K562 (cell line): ENCODE measurements around the gene HIF1A. TPM values are rescaled to one million over a fixed set of nuclear protein-coding genes. Genes with fewer than 3 reads are reported as not detected.
A peak's percentile ranks its signal among the peaks of the same experiment; 100 is the strongest.

Source experiments
- ATAC-seq: fragments of 200-7000 bp; cut with Tn5 transposase; 3 replicates; pipeline ENCODE4 v1.9.1; 2020; ENCODE audit warnings: moderate library complexity
- BruUV-seq: library from RNA; stranded (reverse); fragments of 400-500 nt; replicated peaks from 2 replicates; lab custom pipeline; 2021; lab: Mats Ljungman, UMichigan
- CTCF ChIA-PET: fragments of 300-600 bp; formaldehyde crosslinking; extraction: SDS; loops from one replicate; lab custom pipeline; 2021; ENCODE audit warnings: low intra/inter-chr PET ratio; lab: Yijun Ruan, JAX
- POLR2A ChIA-PET: fragments of 300-600, 350-650 bp; sonication (Branson Sonifier 250); formaldehyde crosslinking; extraction: SDS; loops from one replicate; lab custom pipeline; 2021; ENCODE audit warnings: antibody characterized with exemption, inconsistent platforms; lab: Yijun Ruan, JAX
- DNase-seq, 4 experiments: peaks; one replicate each; pipeline versions ENCODE4 v3.0.0 to v3.0.0-alpha.2; 2011 to 2018; ENCODE audit warnings: low spot score in 3 of 4, mixed read lengths in 3 of 4; ENCODE audit errors: extremely low read depth in 1 of 4
- FAIRE-seq: peaks from 2 replicates; lab custom pipeline; 2011; peaks lifted over from hg19 to GRCh38; lab: Jason Lieb, UNC
- H2AFZ ChIP-seq: 2 replicates; pipeline ENCODE4 v1.6.0; 2011; ENCODE audit warnings: low read depth, low read length, control low read depth, inconsistent platforms
- H3K27ac ChIP-seq: fragments of 200-600 bp; 3 replicates; pipeline ENCODE4 v1.8.0; 2011; ENCODE audit warnings: low read depth, mild to moderate bottlenecking, control low read depth, inconsistent platforms, low read length, moderate library complexity, mixed read lengths; ENCODE audit errors: extremely low read depth
- H3K27me3 ChIP-seq, 2 experiments: fragments of 300-600 bp in 1 of 2; 2 replicates in 1 of 2; 3 replicates in 1 of 2; pipeline versions ENCODE4 v1.6.0 to v1.8.0; 2011; ENCODE audit warnings: inconsistent platforms in 2 of 2, low read length in 2 of 2, mild to moderate bottlenecking in 1 of 2, mixed read lengths in 1 of 2, moderate library complexity in 1 of 2; ENCODE audit not compliant: control insufficient read depth in 2 of 2, insufficient read depth in 2 of 2
- H3K36me3 ChIP-seq: fragments of 300-600 bp; 3 replicates; pipeline ENCODE4 v1.8.0; 2011; ENCODE audit warnings: mild to moderate bottlenecking, low read length, inconsistent platforms; ENCODE audit not compliant: control insufficient read depth, insufficient read depth
- H3K4me1 ChIP-seq, 2 experiments: fragments of 200-600 bp in 1 of 2; replicated peaks in 1 of 2; 2 replicates in 1 of 2; 3 replicates in 1 of 2; pipeline versions ENCODE4 v1.5.1 to v1.8.0; 2011; ENCODE audit warnings: inconsistent platforms in 2 of 2, low read length in 2 of 2, mild to moderate bottlenecking in 1 of 2, mixed read lengths in 1 of 2, moderate library complexity in 1 of 2; ENCODE audit not compliant: control insufficient read depth in 2 of 2, insufficient read depth in 2 of 2
- H3K4me2 ChIP-seq: 2 replicates; pipeline ENCODE4 v1.6.1; 2011; ENCODE audit warnings: low read length, control low read depth, inconsistent platforms, mixed read lengths; ENCODE audit not compliant: insufficient read depth
- H3K4me3 ChIP-seq: fragments of 200-600 bp; sonication (generic), shearing (Covaris generic); 2 replicates; pipeline ENCODE4 v1.5.1; 2016; ENCODE audit warnings: control low read depth, inconsistent platforms
- H3K79me2 ChIP-seq: fragments of 200-600 bp; 3 replicates; pipeline ENCODE4 v1.8.0; 2011; ENCODE audit warnings: low read length, inconsistent platforms; ENCODE audit not compliant: control insufficient read depth, insufficient read depth
- H3K9ac ChIP-seq, 2 experiments: 2 replicates each; pipeline versions ENCODE4 v1.6.0 to v1.6.1; 2011; ENCODE audit warnings: low read depth in 2 of 2, low read length in 2 of 2, control low read depth in 1 of 2, inconsistent platforms in 1 of 2, mild to moderate bottlenecking in 1 of 2, mixed read lengths in 1 of 2; ENCODE audit not compliant: insufficient read depth in 1 of 2
- H3K9me1 ChIP-seq: one replicate; pipeline ENCODE4 v1.6.0; 2011; ENCODE audit warnings: inconsistent platforms, mild to moderate bottlenecking, low read length, moderate library complexity; ENCODE audit not compliant: control insufficient read depth, insufficient read depth
- H3K9me3 ChIP-seq: replicated peaks from 2 replicates; pipeline ENCODE4 v1.5.1; 2011; ENCODE audit warnings: low read depth, low read length, inconsistent platforms; ENCODE audit not compliant: control insufficient read depth, insufficient read depth
- H4K20me1 ChIP-seq: replicated peaks from 2 replicates; pipeline ENCODE4 v1.6.1; 2011; ENCODE audit warnings: low read length, inconsistent platforms, mixed read lengths; ENCODE audit not compliant: control insufficient read depth, insufficient read depth
- KLF1 ChIP-seq: fragments of 450-650 bp; IDR thresholded peaks from 2 replicates; pipeline ENCODE4 v1.6.1; 2016; ENCODE audit warnings: missing genetic modification characterization, missing compliant biosample characterization
- SAP30 ChIP-seq: fragments of 200-600 bp; sonication (generic); IDR thresholded peaks from 2 replicates; pipeline ENCODE4 v1.6.1; 2012; ENCODE audit warnings: borderline replicate concordance, low read depth, mild to moderate bottlenecking, moderate library complexity, low read length, control low read depth, inconsistent platforms; ENCODE audit not compliant: insufficient read depth, poor library complexity, severe bottlenecking
- ZNF12 ChIP-seq: sonication (generic); formaldehyde crosslinking; IDR thresholded peaks from 2 replicates; pipeline ENCODE4 v1.4.0; 2020; ENCODE audit warnings: mild to moderate bottlenecking, missing genetic modification reagents
- ZNF830 ChIP-seq: fragments of 250-450 bp; sonication (Bioruptor Pico); IDR thresholded peaks from 2 replicates; pipeline ENCODE4 v1.5.0; 2021; ENCODE audit warnings: mild to moderate bottlenecking
- WGBS: fragments of 100-300 bp; shearing (Covaris generic); methylation state at CpG from one replicate; pipeline ENCODE4 v1.1.6; 2016; ENCODE audit warnings: low coverage, mixed read lengths; ENCODE audit not compliant: insufficient coverage; ENCODE audit errors: missing lambda C conversion rate; 5-methylcytosine and 5-hydroxymethylcytosine counted together
- in situ Hi-C: fragments of 300-500 bp; cut with MboI; formaldehyde crosslinking; loops from 4 replicates; pipeline ENCODE4 v1.15.0; 2018; ENCODE audit warnings: inconsistent platforms, mixed read lengths
- intact Hi-C: fragments of 100-400 bp; cut with micrococcal nuclease; formaldehyde crosslinking; loops from 2 replicates; pipeline ENCODE4 v1.14.2; 2022
- polyA plus RNA-seq, 8 experiments: library from polyadenylated mRNA; depleted of rRNA in 4 of 8; stranded (reverse) in 5 of 8; unstranded in 3 of 8; fragments of >200 nt; fragmentation: Nextera tagmentation in 2 of 8; fragmentation: Illumina TruSeq in 1 of 8; extraction: Ambion mirVana in 2 of 8; extraction: Trizol in 1 of 8; gene quantifications; 2 replicates each; pipeline versions ENCODE4 v1.2.1 to v1.2.3, GENCODE V29; 2011 to 2014; ENCODE audit warnings: inconsistent platforms in 1 of 8, missing spikeins in 1 of 8
- total RNA-seq, 7 experiments: library from RNA; depleted of rRNA in 6 of 7; stranded (reverse); fragments of >200 nt in 6 of 7; fragmentation: Illumina TruSeq in 2 of 7; extraction: Trizol in 2 of 7; gene quantifications; 2 replicates each; pipeline versions ENCODE4 v1.2.1 to v1.2.3, GENCODE V29; 2011 to 2021; ENCODE audit warnings: low replicate concordance in 1 of 7

The HIF1A gene
- total and polyA plus RNA-seq, 9 of the 15 experiments (the other 6 are each of a cell fraction or from before 2014, with no cell fraction given), result 5.9 to 35.3 (median 24.2) TPM

DNA sequence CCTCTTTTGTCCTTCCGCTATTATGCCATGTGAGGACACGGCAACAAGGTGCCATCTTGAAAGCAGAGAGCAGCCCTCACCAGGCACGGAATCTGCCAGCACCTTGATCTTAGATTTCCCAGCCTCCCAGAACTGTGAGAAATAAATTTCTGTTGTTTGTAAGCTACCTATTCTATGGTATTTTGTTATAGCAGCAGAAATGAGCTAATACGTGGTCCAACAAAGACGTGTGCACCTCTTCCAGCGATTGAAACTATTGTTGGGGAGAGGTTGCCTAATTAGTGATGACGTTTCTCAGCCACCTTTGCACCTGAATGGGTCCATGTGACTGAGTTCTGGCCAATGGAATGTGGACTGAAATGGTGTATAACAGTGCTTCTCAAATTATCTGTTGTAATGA lies 64.6 kb downstream of the HIF1A start:
- ChIA-PET CTCF (no interaction called here), POLR2A (interaction anchor here (0.7 kb wide), 1 partner anchor 199 kb away, joined by 4 read pairs; no protein-coding TSS in a partner anchor)
- no peak for ATAC-seq
- H3K79me2 ChIP-seq, result peaks cover 27% of the 10 kb centered on the region
- no peak for DNase-seq
- WGBS, result 68% methylated on average over 7 of the region's 7 CpGs
- H3K36me3 ChIP-seq, result no peaks in the 10 kb centered on the region
- no peak for FAIRE-seq
- H3K9ac ChIP-seq, result no peak overlapping the region
- H3K4me3 ChIP-seq, result no peak overlapping the region
- BruUV-seq, result no TSS peak
- no peaks in the 10 kb centered on the region for H4K20me1 ChIP-seq
- H3K4me1 ChIP-seq, result peaks cover 0 to 5% of the 10 kb centered on the region in 2 experiments; a peak in 2 of 5 replicates
- peak; percentile 88 for TF ChIP-seq ZNF12
- TF ChIP-seq KLF1, result no peak
- in situ Hi-C loops, result no loop called here
- H3K27ac ChIP-seq, result no peak overlapping the region
- H2AFZ ChIP-seq, result no peak overlapping the region
- intact Hi-C loops, result no loop called here
- no peaks in the 10 kb centered on the region; a peak in 1 of 5 replicates for H3K27me3 ChIP-seq
- no peak overlapping the region for H3K4me2 ChIP-seq
- no peaks in the 10 kb centered on the region for H3K9me1 ChIP-seq
- H3K9me3 ChIP-seq, result no peaks in the 10 kb centered on the region

DNA sequence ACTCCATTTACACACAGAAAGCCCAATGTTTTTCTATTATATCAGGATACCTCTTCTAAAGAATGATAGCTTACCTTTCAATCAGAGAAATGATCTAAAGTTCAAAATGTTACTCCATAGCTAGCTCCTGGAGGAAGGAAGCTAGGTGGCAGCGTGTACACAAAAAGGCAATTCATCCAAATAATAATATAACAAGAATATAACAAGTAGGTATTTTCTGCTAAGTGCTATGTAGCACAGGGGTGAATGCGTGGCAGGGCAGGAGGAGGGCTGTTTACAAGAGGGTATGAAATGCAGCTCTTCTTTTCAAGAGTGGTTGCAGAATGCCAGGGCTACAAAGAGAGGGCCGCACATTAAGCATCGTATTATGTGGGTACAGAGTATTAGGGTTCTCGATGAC lies 66.2 kb downstream of the HIF1A start:
- H3K27me3 ChIP-seq, result no peaks in the 10 kb centered on the region; a peak in 1 of 5 replicates
- H3K9ac ChIP-seq, result peak overlapping the region in 1 of 2 experiments; percentile 72; a peak in 2 of 4 replicates
- no peak for DNase-seq
- H3K36me3 ChIP-seq, result peaks cover 5% of the 10 kb centered on the region; the same call in 2 of the 3 replicates
- intact Hi-C loops, result no loop called here
- WGBS, result 38% methylated on average over 5 of the region's 5 CpGs
- H3K9me3 ChIP-seq, result no peaks in the 10 kb centered on the region
- TSS peak; percentile 78 for BruUV-seq
- no peak for TF ChIP-seq ZNF830 (CRISPR knock-in tag)
- TF ChIP-seq SAP30, result no peak
- TF ChIP-seq, all 486 proteins: peak for 0
- ATAC-seq, result no peak
- ChIA-PET CTCF (no interaction called here), POLR2A (interaction anchor here (0.6 to 2.8 kb wide), 5 partner anchors 9 to 43 kb away, joined by 3 to 23 read pairs (median 4); no protein-coding TSS in a partner anchor)
- Histone ChIP-seq H2AFZ (peak overlapping the region; percentile 95), H3K4me3 (peak overlapping the region; percentile 77), H3K4me2 (peak overlapping the region; percentile 98), H3K9me1 (no peaks in the 10 kb centered on the region), H3K27ac (peak overlapping the region; percentile 86), H4K20me1 (no peaks in the 10 kb centered on the region), H3K4me1 (peaks cover 0 to 5% of the 10 kb centered on the region in 2 experiments; a peak in 2 of 5 replicates), H3K79me2 (peaks cover 43% of the 10 kb centered on the region)
- FAIRE-seq, result no peak
- in situ Hi-C loops, result no loop called here
